Spleen (tissue), 7 donors: ENCODE measurements around the gene SWI5.

Source experiments
- POLR2A ChIP-seq, 3 donors: fragments of 450-650 bp; IDR thresholded peaks; one replicate each; pipeline ENCODE4 v1.5.1; 2017; ENCODE audit warnings: antibody characterized with exemption in 3 of 3, mild to moderate bottlenecking in 1 of 3
- POLR2AphosphoS5 ChIP-seq, 3 donors: sonication (generic); formaldehyde crosslinking; IDR thresholded peaks; one replicate each; pipeline ENCODE4 v1.5.1; 2017; ENCODE audit warnings: antibody characterized with exemption in 3 of 3
- TF ChIP-seq, protein P1 (sequence below), 11 experiments: fragments of 200-600 bp in 7 of 11; fragments of 450-650 bp in 4 of 11; sonication (generic) in 4 of 11; IDR thresholded peaks in 8 of 11; conservative IDR thresholded peaks in 3 of 11; 1 replicate in 7 of 11; 2 replicates in 4 of 11; pipeline versions ENCODE4 v1.4.0 to v1.8.0; 2016 to 2021; ENCODE audit warnings: antibody characterized with exemption in 11 of 11, inconsistent platforms in 4 of 11, mild to moderate bottlenecking in 1 of 11
- donor health status: DM: no; HTN: no; CAD: no; lungs with moderate emphysema.
- donor health status: DM: no; HTN: no; CAD: no.
- donor health status: DM: no; HTN: no; CAD: no.

DNA sequence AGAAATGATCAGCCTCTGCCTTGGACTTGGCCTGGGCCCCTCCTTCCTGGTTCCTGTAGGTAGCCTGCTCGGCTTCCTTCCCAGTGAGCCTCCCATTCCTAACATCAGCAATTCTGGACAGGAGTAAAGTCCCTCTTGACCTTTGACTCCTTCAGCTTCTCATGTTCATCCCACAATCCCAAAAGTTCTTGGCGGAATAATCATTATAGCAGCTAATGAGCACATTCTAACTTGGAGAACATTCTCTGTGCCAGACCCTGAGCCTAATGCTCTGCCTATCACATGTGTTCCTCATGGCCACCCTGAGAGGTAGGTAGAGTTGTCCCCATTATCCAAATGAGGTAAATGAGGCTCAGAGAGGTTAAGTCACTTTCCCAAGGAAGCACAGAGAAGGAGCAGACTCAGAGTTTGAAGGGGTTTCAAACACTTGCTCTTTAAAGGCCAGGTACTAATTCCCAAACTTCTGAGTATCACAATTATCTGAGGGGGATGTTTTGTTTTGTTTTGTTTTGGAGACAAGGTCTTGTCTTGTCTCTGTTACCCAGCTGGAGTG is 21.2 kb downstream of the SWI5 start:
- TF ChIP-seq POLR2A (IDR thresholded peaks at IDR 0.05), result no peak
- TF ChIP-seq, protein P1, sequence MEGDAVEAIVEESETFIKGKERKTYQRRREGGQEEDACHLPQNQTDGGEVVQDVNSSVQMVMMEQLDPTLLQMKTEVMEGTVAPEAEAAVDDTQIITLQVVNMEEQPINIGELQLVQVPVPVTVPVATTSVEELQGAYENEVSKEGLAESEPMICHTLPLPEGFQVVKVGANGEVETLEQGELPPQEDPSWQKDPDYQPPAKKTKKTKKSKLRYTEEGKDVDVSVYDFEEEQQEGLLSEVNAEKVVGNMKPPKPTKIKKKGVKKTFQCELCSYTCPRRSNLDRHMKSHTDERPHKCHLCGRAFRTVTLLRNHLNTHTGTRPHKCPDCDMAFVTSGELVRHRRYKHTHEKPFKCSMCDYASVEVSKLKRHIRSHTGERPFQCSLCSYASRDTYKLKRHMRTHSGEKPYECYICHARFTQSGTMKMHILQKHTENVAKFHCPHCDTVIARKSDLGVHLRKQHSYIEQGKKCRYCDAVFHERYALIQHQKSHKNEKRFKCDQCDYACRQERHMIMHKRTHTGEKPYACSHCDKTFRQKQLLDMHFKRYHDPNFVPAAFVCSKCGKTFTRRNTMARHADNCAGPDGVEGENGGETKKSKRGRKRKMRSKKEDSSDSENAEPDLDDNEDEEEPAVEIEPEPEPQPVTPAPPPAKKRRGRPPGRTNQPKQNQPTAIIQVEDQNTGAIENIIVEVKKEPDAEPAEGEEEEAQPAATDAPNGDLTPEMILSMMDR (IDR thresholded peaks at IDR 0.05 in 8 of 11, conservative IDR thresholded peaks at IDR 0.05 in 3 of 11), result no peak
- no peak for TF ChIP-seq POLR2AphosphoS5 (IDR thresholded peaks at IDR 0.05)
